Transverse colon (tissue), 4 donors: Measurements from ENCODE around the gene MREG. TPM values are rescaled to one million over a fixed set of nuclear protein-coding genes. Genes with fewer than 3 reads are reported as not detected.

Experiments
- DNase-seq: peaks from one replicate; pipeline ENCODE4 v3.0.0-alpha.2; 2019
- H3K27ac ChIP-seq, 4 donors: fragments of 200-600 bp; sonication (generic); 2 replicates each; pipeline ENCODE4 v1.5.1; 2016 to 2018; ENCODE audit warnings: inconsistent platforms in 4 of 4
- H3K27me3 ChIP-seq: fragments of 200-600 bp; sonication (generic); 2 replicates; pipeline ENCODE4 v1.5.1; 2017; ENCODE audit warnings: inconsistent platforms
- H3K36me3 ChIP-seq, 4 donors: fragments of 200-600 bp; sonication (generic); 2 replicates each; pipeline ENCODE4 v1.5.1; 2017 to 2019; ENCODE audit warnings: inconsistent platforms in 4 of 4
- H3K4me1 ChIP-seq, 4 donors: fragments of 200-600 bp; sonication (generic); 2 replicates each; pipeline ENCODE4 v1.5.1; 2017 to 2020; ENCODE audit warnings: inconsistent platforms in 4 of 4
- H3K4me3 ChIP-seq, 4 donors: fragments of 200-600 bp; sonication (generic); 1 replicate in 1 of 4; 2 replicates in 3 of 4; pipeline versions ENCODE4 v1.5.1 to v1.6.1; 2017 to 2019; ENCODE audit warnings: inconsistent platforms in 4 of 4
- H3K9me3 ChIP-seq, 2 donors: fragments of 200-600 bp; sonication (generic); 2 replicates each; pipeline ENCODE4 v1.5.1; 2017 to 2019; ENCODE audit warnings: inconsistent platforms in 2 of 2
- CTCF ChIP-seq, 5 experiments: fragments of 200-600 bp in 3 of 5; fragments of 450-650 bp in 2 of 5; sonication (generic) in 3 of 5; IDR thresholded peaks; 1 replicate in 2 of 5; 2 replicates in 3 of 5; pipeline ENCODE4 v1.5.1; 2016 to 2017; ENCODE audit warnings: antibody characterized with exemption in 5 of 5, inconsistent platforms in 3 of 5, mild to moderate bottlenecking in 2 of 5, moderate library complexity in 1 of 5
- EP300 ChIP-seq: sonication (generic); formaldehyde crosslinking; IDR thresholded peaks from one replicate; pipeline ENCODE4 v1.6.1; 2017; ENCODE audit warnings: antibody characterized with exemption, low read depth
- POLR2A ChIP-seq: fragments of 450-650 bp; IDR thresholded peaks from one replicate; pipeline ENCODE4 v1.6.1; 2016; ENCODE audit warnings: antibody characterized with exemption, mild to moderate bottlenecking, moderate library complexity
- POLR2AphosphoS5 ChIP-seq, 3 donors: sonication (generic); formaldehyde crosslinking; IDR thresholded peaks; one replicate each; pipeline ENCODE4 v1.6.1; 2016; ENCODE audit warnings: antibody characterized with exemption in 3 of 3
- WGBS, 2 donors: methylation state at CpG; one replicate each; pipeline ENCODE4 v1.1.5; 2018; ENCODE audit warnings: low coverage in 1 of 2; 5-methylcytosine and 5-hydroxymethylcytosine counted together
- in situ Hi-C, 4 donors: fragments of 200-750 bp; cut with MboI; loops; one replicate each; pipeline versions ENCODE4 v1.15.0 to v1.15.1; 2017; ENCODE audit warnings: low sequenced_read_pairs in 3 of 4, low pct_ligation_motif_present in 1 of 4, low pct_unique_long_range_greater_than_20kb in 1 of 4
- intact Hi-C: fragments of 100-400 bp; cut with DNase I; formaldehyde crosslinking; loops from one replicate; pipeline ENCODE4 v1.15.1; 2023; ENCODE audit warnings: low total_unique reads
- total RNA-seq, 4 donors: library from RNA; depleted of rRNA; stranded (reverse); fragments of >200 nt; gene quantifications; one replicate each; pipeline ENCODE4 v1.1.0, GENCODE V29; 2016

Gene MREG
- total RNA-seq, 4 donors from 2014 or later = 1.5 to 8.5 (median 5.1) TPM

GRCh38 chr2:215901796-215902195, 111.6 kb downstream of the MREG start:
- no peak for DNase-seq
- in situ Hi-C loops = no loop called here
- 59 to 96% methylated on average over 2 to 3 of the region's 3 CpGs for WGBS, 2 donors
- Histone ChIP-seq H3K36me3 (no peaks in the 10 kb centered on the region), H3K4me3 (no peak overlapping the region), H3K9me3 (no peaks in the 10 kb centered on the region), H3K27ac (no peak overlapping the region), H3K4me1 (no peaks in the 10 kb centered on the region), H3K27me3 (no peaks in the 10 kb centered on the region)
- TF ChIP-seq CTCF (IDR thresholded peaks at IDR 0.05) = no peak
- no peak for TF ChIP-seq POLR2AphosphoS5 (IDR thresholded peaks at IDR 0.05)
- no peak for TF ChIP-seq EP300
- no peak for TF ChIP-seq POLR2A
- intact Hi-C loops = no loop called here

- TF ChIP-seq CTCF (IDR thresholded peaks at IDR 0.05) (no peak), EP300 (no peak), POLR2AphosphoS5 (IDR thresholded peaks at IDR 0.05) (no peak), POLR2A (no peak)
- in situ Hi-C loops = no loop called here
- no peak for DNase-seq
- Histone ChIP-seq H3K27ac (no peak overlapping the region), H3K36me3 (no peaks in the 10 kb centered on the region), H3K27me3 (no peaks in the 10 kb centered on the region), H3K4me1 (no peaks in the 10 kb centered on the region), H3K9me3 (no peaks in the 10 kb centered on the region), H3K4me3 (no peak overlapping the region)
- WGBS, 2 donors = 53 to 61% methylated on average over 3 of the region's 3 CpGs
- intact Hi-C loops = no loop called here
Measured at GRCh38 chr2:215900843-215901242, 112.5 kb downstream of the MREG start.

GRCh38 chr2:215900203-215900611, 113.1 kb downstream of the MREG start:
- no peaks in the 10 kb centered on the region for H3K27me3 ChIP-seq
- TF ChIP-seq EP300 = no peak
- TF ChIP-seq CTCF (IDR thresholded peaks at IDR 0.05) = no peak
- no peak for TF ChIP-seq POLR2A
- no peak for TF ChIP-seq POLR2AphosphoS5 (IDR thresholded peaks at IDR 0.05)
- H3K4me3 ChIP-seq = no peak overlapping the region
- no peaks in the 10 kb centered on the region for H3K9me3 ChIP-seq
- intact Hi-C loops = no loop called here
- DNase-seq = no peak
- in situ Hi-C loops = no loop called here
- WGBS, 2 donors = 85% methylated on average over 4 of the region's 4 CpGs; no CpG with 5 or more reads in 1 of the 2 donors
- no peak overlapping the region for H3K27ac ChIP-seq
- H3K36me3 ChIP-seq = no peaks in the 10 kb centered on the region
- H3K4me1 ChIP-seq = no peaks in the 10 kb centered on the region

GRCh38 chr2:215899141-215900074, 113.9 kb downstream of the MREG start:
- WGBS, 2 donors = 75 to 87% methylated on average over 4 to 14 of the region's 14 CpGs
- H3K36me3 ChIP-seq = no peaks in the 10 kb centered on the region
- TF ChIP-seq POLR2A (no peak), EP300 (no peak), POLR2AphosphoS5 (IDR thresholded peaks at IDR 0.05) (no peak), CTCF (IDR thresholded peaks at IDR 0.05) (no peak)
- no peak overlapping the region for H3K27ac ChIP-seq
- no peak overlapping the region for H3K4me3 ChIP-seq
- no peaks in the 10 kb centered on the region for H3K27me3 ChIP-seq
- in situ Hi-C loops (no loop called here), intact Hi-C loops (no loop called here)
- H3K9me3 ChIP-seq = no peaks in the 10 kb centered on the region
- no peaks in the 10 kb centered on the region for H3K4me1 ChIP-seq
- DNase-seq = no peak
